Esophagus mucosa (tissue), 1 donor: ENCODE measurements around the gene FBXL17. TPM values are rescaled to one million over a fixed set of nuclear protein-coding genes. Genes with fewer than 3 reads are reported as not detected.

Experiments
- ATAC-seq: fragments of 200-7000 bp; cut with Tn5 transposase; one replicate; pipeline ENCODE4 v1.9.1; 2020
- total RNA-seq: library from RNA; stranded (reverse); gene quantifications from one replicate; pipeline ENCODE4 v1.2.4, GENCODE V29; 2023
- donor health status: DM: yes; HTN: yes; CAD: no.

FBXL17 gene
- total RNA-seq, 1 donor from 2014 or later = 13.0 TPM

DNA sequence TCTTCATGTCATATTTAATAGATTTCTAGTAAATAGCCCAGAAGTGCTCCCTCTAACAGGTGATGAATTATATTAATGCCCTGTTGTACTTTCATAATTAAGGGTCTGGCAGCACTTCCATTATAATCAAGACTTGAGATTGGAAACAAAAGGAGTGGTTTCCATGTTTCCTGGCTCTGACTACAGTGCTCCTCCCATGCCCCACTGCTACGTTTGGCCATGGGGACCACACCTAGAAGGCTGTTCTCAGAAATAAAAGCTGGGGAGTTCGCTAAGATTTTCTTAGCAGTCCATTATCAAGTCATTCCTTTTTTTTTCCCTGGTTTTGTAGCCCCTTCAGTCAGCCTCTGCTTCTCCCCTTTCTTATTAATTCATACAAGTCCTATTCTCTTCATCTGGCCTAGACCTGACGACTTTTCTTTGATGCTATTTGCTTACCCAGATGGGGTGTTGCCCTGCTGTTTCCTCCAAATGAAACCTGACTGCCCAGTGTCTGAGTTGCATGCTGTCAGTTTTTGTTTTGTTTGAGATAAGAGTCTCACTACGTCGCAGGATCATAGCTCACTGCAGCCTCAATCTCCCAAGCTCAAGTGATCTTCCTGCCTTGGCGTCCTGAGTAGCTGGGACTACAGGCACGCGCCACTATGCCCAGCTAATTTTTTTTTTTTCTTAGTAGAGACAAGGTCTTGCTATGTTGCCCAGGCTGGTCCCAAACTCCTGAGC, 399.0 kb downstream of the FBXL17 start:
- ATAC-seq = no peak

DNA sequence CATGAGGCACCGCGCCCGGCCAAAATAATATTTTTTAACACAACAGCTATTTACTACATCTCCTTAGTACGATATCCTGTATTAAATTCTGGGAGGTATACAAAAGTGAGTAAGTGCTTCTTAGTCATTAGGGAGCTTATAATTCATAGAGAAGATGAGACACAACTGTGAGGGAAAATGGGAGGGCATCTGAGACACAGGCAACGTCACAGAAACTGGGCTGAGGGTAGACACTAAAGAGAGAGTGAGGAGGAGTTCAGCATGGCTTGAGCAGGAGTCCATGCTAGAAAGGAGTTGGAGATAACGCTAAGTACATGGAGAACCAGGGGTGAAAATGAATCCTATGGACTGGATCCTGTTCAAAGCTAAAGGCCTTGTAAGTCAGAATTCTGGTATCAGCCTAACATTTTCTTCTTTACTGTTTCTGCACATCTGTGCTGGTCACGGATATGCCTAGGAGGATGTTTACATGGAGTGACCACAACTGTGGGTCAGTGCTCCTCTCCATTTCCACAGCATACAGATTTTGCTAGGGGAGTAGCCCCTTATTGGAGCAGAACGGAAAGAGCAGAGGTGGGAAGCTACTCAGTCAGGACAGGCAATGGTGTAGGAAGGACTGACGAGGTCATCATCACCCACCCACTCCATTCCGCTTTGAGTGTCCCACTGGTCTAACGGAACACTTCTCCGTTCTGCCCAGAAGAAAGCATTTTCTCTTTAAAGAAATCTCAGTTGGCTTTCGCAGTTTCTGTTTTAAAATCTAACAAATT, 400.8 kb downstream of the FBXL17 start:
- ATAC-seq = no peak

DNA sequence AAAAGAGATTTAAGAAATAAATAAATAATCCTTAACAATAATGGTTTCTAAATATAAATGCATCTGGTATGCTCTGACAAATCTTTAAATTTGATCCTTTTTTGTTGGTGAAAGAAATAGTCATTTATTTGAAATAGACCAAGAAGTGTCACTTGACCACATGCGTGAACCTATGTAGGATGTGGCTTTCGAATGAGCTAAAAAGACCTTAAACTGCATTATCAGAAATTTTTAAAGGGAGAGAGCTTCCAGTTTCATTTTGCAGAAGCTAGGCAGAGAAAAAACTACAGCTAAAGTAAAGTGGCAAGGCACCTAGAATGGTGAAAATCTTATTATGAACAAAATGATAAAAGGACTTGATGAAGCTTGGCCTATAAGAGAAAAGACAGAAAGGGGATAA, 402.0 kb downstream of the FBXL17 start:
- no peak for ATAC-seq

DNA sequence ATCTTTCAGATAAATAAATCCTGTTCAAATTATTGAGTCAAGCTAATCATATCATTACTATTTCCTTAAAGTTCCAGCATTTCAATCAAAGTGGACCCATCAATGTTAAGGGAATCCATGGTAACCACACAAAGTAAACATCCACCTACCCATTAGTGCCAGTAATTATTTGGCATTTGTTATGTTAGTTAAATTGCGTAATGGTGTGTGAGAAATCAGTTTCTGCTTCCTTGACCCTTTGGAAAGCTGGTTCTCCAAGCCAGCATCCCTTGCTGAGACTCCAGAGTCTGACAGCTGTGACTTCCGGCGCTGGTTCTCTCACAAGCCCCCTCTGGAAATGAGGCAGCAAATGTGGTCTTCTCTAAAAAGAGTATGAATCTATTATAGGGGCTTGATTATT, 402.6 kb downstream of the FBXL17 start:
- ATAC-seq = no peak

DNA sequence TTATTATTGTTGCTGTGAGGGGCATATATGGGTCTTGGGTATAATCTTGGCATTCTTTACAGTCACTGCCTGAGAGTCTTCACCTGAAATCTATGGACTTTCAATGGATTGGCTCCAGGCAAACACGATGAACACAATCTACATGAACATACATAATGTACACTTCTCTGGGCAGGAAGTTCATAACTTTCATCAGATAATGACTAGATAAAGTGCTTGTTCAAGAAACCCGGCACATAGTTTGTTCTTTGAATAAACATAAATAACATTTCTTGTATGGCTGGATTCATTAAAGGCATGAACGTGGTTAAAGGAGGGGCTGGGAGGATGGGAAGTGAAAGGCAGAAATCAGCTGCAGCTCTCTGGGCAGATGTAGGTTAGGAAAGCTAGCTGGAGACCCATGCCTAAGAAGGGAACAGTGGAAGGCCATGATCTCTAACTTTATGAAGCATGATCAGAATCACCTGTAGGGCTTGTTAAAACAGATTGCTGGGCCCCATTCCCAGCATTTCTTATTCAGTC, 404.3 kb downstream of the FBXL17 start:
- ATAC-seq = no peak

DNA sequence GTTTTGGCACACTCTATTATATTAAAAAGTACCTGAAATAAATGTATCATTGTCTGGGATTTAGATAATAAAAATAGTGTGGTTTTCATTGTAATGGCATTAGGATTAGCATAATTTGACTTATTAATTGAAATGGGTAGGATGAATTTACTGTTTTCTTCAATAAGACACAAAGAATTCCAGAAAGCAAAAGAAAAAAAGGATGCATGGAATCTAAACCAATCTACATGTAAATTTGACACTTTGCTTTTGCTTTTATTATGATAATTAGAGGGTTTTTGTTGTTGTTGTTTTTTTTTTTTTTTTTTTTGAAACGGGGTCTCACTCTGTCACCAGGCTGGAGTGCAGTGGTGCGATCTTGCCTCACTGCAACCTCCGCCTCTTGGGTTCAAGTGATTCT, 406.3 kb downstream of the FBXL17 start:
- no peak for ATAC-seq

DNA sequence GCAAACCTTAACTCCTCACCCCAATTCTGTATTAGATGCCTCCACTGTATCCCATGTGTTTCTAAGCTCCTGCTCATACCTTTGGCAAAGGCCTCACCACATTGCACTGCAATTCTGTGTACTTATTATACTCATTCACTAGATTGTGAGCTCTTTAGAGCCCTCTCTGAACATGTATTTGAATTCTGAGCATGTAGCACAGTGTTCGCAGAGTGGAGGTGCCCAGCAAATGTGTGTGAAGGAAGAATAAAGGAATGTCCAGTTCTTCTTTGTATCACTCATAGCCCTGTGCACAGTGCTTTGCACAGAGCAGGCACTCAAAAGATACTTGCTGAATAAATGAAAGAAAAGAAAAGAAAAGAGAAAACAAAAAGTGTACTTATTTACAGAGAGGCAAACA, 410.1 kb downstream of the FBXL17 start:
- ATAC-seq = no peak

DNA sequence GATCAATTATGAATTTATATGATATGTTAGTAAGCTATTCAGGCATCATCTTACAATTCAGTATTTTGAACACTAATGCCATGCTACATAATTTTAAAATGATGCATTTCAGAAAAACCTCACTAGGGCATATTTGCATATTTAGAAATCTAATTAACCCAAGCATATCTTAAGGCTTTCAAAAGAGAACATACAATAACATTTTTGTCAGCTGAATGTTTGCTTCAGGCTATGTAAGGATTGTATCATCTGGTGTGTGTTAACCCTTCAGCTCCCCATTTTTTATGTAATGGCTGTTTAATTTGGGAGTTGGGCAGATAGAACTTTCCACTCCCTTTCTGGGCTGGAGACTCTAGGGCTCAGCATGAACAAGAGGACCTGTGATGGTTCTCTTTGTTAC, 412.1 kb downstream of the FBXL17 start:
- ATAC-seq = no peak

DNA sequence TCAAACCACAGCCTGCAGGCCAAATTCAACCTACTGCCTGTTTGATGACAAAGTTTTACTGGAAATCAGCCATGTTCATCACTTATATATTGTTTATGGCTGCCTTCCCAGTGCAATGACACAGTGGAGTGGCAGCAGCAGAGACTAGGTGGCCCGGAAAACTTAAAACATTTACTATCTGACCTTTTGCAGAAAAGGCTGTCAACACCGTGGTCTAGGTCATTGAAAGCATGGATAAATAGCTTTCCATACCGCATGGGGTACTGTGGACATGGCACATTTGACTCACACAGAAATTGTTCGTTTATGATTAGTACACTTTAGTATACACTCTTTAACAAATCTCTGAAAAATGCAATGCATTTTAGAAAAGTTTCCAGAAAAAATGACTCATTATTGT, 412.9 kb downstream of the FBXL17 start:
- no peak for ATAC-seq

DNA sequence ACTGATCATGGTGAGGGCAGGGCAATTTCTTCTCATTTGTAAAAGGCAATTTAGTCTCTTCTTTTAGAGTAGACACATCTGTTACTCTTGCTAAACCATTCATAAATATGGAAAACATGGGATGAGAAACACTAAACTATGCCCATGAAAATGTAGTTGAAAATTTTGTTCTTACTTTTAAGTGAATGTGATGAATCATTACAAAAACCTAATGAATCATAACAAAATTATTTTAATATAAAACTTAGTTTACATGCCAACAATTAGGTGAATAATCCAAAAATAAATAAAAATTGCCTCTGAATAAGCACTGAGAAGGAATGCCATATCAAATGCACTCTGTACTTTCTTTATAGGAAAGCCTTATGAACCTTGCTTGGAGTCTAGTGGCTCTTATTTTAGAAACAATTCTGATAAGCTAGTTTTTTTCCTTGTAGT, 413.5 kb downstream of the FBXL17 start:
- no peak for ATAC-seq

DNA sequence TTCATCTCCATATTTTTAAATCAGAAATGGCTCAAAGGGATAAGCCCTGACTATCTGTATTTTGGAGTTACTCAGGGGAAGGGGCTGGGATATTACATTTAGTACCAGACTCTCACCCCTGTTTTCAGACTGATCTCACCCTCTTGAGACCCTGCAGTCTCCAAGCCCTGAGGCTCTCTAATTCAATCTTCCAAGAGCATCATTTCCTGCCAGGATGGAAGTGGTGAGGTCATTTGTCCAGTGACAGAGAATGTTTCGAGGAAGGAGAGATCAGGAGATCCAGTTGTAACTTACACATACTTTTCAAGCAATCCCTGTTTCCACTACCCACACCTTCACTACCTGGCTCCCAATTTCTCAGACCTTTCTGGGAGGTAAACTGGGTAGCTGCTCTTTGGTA, 415.7 kb downstream of the FBXL17 start:
- ATAC-seq = no peak

DNA sequence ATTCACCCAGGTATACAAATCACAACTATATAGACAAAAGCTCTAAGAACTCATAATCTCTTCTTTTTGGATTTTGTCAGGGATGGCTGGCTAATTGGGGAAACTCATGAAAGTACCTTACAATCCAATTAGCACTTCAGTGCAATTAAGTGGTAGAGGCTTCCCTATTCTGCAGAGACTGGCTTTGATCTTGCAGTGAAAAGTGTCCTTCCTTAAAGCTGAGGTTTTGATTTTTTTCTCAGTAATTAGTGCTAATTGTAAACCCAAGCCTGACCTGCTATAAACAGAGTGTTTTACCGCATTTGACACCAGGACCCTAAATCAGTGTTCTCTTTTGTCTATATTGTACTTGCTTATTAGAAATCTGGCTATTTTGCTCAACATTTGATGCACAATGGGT, 417.2 kb downstream of the FBXL17 start:
- ATAC-seq = no peak

DNA sequence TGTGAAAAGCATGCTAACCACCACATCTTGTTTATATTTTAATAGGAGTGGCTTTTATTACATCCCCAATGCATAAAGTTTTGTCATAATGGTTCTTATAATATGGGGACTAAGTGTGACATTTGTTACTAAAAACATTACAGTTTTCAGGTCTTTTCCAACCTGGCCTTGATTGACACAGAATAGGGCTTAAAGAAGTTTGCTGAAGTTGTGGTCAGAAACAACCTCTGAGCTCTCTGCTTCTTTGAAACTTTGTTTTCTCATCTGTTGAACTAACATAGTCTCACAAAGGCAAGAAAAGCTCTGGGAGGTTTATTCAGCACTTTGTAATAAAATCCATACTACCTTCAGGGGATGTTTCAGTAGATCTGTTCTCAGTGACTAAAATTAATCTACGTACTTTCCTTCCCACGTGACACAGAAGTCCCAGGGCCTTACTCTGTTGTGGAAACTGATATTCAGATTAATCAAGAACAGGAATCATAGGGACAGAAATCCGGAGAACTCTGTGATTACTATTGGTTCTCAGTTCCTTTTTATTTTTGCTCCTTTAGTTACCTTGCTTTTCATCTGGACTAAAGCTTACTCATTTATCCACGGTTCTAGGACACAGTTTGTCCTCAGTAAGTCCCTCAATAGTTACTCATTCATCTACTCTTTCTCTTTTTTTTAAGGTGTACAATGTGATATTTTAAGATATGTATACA, 422.2 kb downstream of the FBXL17 start:
- no peak for ATAC-seq

DNA sequence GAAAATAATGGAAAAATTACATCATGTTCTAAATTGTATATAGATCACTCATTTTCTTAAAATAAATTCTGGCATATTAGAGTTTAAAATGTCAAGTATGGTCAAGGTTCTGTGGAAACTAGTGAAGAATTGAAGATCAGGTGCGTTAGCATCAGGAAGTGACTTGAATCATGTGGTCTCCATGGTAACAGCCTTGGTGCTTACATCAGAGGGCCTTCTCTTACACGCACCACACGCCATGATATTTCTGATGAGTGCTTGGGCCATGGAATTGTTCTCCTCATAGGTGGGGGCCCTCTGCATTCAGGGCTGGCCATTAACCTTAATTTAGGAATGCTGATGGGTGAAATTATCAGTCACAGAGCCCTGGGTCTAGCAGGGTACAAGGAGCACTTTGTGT, 423.0 kb downstream of the FBXL17 start:
- no peak for ATAC-seq

DNA sequence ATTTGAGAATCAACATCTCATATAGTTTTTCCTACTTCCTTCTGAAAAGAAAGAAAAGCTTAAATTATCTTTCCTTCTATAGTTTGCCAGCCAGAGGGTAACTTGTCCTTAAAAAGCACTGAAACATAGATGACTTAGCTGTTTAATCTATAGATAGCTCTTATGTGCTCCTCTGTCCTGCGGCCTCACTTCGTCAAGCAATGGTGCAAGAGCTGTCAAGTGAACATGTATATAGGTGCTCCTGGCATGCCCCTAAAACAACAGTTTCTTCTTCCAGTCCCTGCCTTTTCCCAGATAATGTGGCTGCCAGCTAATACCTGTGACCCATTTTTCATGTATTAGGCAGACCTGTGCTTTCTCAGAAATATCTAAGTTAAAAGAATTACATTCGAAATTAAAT, 423.5 kb downstream of the FBXL17 start:
- ATAC-seq = no peak

DNA sequence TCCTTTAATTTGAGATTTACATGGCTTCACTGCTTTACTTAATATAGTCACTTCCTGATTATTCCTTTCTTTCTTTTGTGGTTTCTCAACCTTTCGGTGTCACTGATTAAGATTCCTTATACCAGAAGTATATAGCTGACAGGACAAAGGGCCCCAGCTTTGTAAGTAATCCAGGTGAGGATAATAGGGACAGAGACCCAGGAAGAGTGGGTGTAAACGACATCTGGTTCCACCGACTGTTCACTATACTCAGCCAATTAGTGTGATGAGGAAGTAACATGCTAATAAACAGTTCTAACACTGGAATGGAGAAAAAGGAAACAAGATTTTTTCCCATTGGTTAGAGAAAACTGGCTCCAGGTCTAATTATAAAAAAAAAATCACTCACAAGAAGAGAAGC, 424.8 kb downstream of the FBXL17 start:
- ATAC-seq = no peak

DNA sequence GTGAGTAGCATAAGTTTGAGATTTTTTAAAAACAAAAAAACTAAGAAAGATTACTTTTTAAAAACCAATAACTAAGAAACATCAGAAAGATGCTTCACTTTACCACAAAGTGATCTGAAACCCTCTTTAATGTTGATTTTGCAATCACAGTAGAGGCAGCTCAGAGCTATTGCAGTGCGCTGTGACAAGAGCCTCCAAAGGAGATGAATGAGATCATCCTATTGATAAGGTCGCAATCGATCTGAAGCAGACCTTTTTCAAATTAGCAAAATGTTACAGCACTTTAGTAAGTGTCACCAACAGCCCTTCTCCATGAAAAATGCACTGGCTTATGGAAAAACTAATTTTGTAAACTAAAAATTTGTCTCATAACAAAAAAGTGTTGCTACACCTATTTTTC, 426.6 kb downstream of the FBXL17 start:
- no peak for ATAC-seq

DNA sequence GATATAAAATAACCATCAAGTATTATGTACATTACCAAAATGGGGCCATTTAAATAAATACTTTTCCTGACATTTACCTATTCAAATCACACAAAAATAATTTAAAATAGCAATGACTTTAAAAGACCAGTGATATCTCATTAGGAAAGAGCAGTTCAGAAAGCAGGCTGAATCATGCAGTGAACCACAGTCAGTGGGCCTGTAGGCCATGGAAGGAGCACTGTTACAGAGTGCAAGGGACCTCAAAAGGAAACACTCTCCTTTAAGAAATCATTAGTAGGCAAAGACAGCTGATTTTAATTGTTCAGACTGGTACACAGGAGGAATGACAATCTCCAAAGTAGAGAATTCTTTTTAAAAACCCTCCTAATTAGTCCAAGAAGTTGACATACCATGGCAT, 427.6 kb downstream of the FBXL17 start:
- no peak for ATAC-seq

DNA sequence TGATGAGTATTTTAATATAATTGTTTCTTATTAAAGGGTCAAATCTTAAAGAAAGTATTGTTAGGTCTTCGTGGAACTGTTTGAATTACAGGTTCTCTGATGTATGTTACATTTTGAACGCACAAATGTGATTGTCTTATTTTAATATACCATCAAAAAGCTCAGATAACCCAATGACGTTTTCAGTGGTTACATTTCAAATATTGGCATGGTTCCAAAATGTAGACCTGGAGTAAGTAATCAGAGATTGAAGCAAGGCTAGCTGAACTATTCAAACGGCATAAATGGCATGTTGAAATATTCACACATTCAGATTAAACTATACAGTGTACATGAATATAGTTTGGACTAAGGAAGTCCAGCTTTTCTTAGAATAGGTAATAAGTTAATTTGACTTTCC, 429.4 kb downstream of the FBXL17 start:
- ATAC-seq = no peak

DNA sequence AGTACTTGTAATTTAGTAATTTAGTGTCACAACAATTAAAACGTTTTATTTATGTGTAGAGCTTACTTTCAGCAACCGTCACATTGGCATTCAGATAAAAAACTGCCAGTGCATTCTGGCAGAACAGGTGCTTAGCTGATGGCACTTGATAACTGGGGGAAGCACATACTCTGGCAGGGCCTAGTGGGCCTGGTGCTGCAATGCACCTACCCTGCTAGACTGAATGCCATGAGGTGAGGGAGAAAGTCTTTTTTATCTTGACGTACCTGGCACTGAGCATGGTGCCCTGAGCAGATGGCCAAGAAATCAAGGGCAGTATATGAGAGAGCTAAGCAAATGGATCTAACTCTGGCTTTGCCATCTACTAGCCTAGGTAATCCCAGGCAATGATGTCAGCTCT, 430.6 kb downstream of the FBXL17 start:
- ATAC-seq = no peak

DNA sequence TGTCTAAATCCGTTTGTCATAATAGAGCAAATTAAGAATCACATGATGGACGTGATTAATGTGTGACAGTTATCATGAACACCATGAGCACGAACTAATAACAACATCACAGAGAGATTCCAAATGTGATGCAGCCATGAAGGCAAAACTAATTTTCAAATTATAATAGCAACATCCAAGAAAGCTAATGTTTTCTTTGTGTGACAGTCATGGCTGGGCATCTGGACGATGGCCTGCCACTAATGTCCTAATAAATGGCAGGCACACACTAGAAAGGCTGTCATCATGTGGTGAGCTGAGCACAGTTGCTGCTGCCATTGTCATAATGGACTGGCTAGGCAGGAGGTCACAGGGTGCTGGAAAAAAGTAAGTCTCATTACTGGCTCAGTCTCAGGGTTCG, 431.1 kb downstream of the FBXL17 start:
- no peak for ATAC-seq

DNA sequence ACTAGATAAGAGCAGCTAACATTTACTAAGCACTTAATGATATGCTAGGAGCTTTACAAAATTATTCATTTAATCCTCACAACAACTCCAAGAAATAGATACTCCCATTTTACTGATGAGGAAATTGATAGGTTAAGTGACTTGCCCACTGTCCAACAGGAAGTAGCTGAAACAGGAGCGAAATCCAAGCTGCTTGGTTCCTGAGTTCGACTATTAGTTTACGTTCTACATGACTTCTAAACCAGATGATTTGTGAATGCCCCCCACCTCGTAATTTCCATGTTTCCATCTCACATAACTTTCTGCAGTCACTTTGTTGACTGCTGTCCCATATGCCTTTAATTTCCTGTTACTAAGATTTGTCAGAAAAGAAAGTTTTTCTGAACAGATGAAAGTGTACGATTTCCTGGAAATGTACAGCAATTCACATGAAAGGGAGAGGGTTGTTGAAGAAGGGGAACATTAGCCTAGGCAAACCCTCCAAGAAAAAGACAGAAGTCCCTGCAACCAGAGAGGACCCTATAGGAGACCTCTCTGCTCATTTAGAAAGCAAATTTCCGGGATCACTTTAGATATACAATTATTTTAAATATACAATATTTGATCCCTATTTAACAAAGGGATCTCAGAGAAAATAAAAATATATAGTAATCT, 432.1 kb downstream of the FBXL17 start:
- ATAC-seq = no peak

DNA sequence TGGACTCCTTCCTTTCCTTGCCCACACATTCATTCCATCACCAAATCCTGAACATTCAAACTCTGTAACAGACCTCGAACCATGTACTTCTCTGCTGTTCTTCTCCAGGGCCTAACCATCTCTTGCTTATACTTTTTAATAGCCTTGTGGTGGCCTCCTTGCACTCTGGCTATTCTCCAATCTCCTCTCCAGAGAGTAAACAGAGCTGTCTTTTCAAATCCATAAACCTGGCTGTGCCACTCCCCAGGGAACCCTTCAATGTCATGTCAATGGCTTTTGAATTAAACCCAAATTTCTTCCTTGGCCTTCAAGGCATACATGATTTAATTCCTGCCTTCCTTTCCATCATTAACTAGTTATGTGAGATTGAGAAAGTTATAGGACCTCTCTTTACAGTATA, 433.5 kb downstream of the FBXL17 start:
- no peak for ATAC-seq
